Neural progenitor cell (in vitro differentiated cells): ENCODE data around the gene INPP4B. TPM values are rescaled to one million over a fixed set of nuclear protein-coding genes. Genes with fewer than 3 reads are reported as not detected.
A peak's percentile ranks its signal among the peaks of the same experiment; 100 is the strongest.

Experiments used
- DNase-seq: peaks from one replicate; pipeline ENCODE4 v3.0.0-alpha.2; 2016; ENCODE audit warnings: low spot score
- H2AFZ ChIP-seq: fragments of 200-600 bp; sonication (generic); replicated peaks from 2 replicates; pipeline ENCODE4 v1.6.1; 2016; ENCODE audit warnings: antibody characterized with exemption
- H3F3A ChIP-seq: fragments of 200-600 bp; sonication (generic); 2 replicates; pipeline ENCODE4 v1.6.1; 2016; ENCODE audit warnings: antibody characterized with exemption, low read depth
- H3K27ac ChIP-seq: fragments of 200-600 bp; sonication (generic); 2 replicates; pipeline ENCODE4 v1.5.1; 2016; ENCODE audit warnings: mild to moderate bottlenecking
- H3K27me3 ChIP-seq: fragments of 200-600 bp; sonication (generic); 2 replicates; pipeline ENCODE4 v1.6.1; 2016; ENCODE audit warnings: mild to moderate bottlenecking, moderate library complexity
- H3K36me3 ChIP-seq: fragments of 200-600 bp; sonication (generic); 2 replicates; pipeline ENCODE4 v1.5.1; 2016
- H3K4me1 ChIP-seq: fragments of 200-600 bp; sonication (generic); 2 replicates; pipeline ENCODE4 v1.6.1; 2016; ENCODE audit warnings: mixed run types
- H3K4me2 ChIP-seq: fragments of 200-600 bp; sonication (generic); 2 replicates; pipeline ENCODE4 v1.6.1; 2016
- H3K4me3 ChIP-seq: fragments of 200-600 bp; sonication (generic); 2 replicates; pipeline ENCODE4 v1.5.1; 2016
- H3K79me2 ChIP-seq: fragments of 200-600 bp; sonication (generic); 2 replicates; pipeline ENCODE4 v1.6.1; 2016; ENCODE audit warnings: low read depth
- H3K9ac ChIP-seq: fragments of 200-600 bp; sonication (generic); 2 replicates; pipeline ENCODE4 v1.6.1; 2016
- H3K9me3 ChIP-seq: fragments of 200-600 bp; sonication (generic); 2 replicates; pipeline ENCODE4 v1.5.1; 2016; ENCODE audit warnings: low read depth
- H4K20me1 ChIP-seq: fragments of 200-600 bp; sonication (generic); 2 replicates; pipeline ENCODE4 v1.6.1; 2016; ENCODE audit warnings: low read depth
- H3K27ac Mint-ChIP-seq: 3 replicates; pipeline ENCODE4 v1.8.0; 2021; ENCODE audit warnings: mixed read lengths
- H3K27me3 Mint-ChIP-seq: 2 replicates; pipeline ENCODE4 v1.8.0; 2022; ENCODE audit warnings: low read depth, mild to moderate bottlenecking, inconsistent platforms, moderate library complexity, mixed read lengths; ENCODE audit not compliant: insufficient read depth
- H3K36me3 Mint-ChIP-seq: 3 replicates; pipeline ENCODE4 v1.8.0; 2021; ENCODE audit warnings: mixed read lengths
- H3K4me1 Mint-ChIP-seq: 3 replicates; pipeline ENCODE4 v1.8.0; 2021; ENCODE audit warnings: mixed read lengths
- H3K4me3 Mint-ChIP-seq: 3 replicates; pipeline ENCODE4 v1.8.0; 2021; ENCODE audit warnings: mild to moderate bottlenecking, moderate library complexity, mixed read lengths
- H3K9me3 Mint-ChIP-seq: 3 replicates; pipeline ENCODE4 v1.8.0; 2020; ENCODE audit warnings: mixed read lengths
- EZH2 ChIP-seq: fragments of 200-600 bp; sonication (generic); IDR thresholded peaks from 2 replicates; pipeline ENCODE4 v1.6.1; 2017; ENCODE audit warnings: antibody characterized with exemption, mild to moderate bottlenecking, moderate library complexity
- EZH2phosphoT487 ChIP-seq: fragments of 200-600 bp; sonication (generic); IDR thresholded peaks from 2 replicates; pipeline ENCODE4 v1.6.1; 2017; ENCODE audit warnings: antibody characterized with exemption
- total RNA-seq: library from RNA; depleted of rRNA; stranded (reverse); fragments of >200 nt; gene quantifications from 2 replicates; pipeline ENCODE4 v1.2.3, GENCODE V29; 2015; ENCODE audit warnings: low replicate concordance
- TF ChIP-seq, protein P1 (sequence below): fragments of 200-600 bp; sonication (generic); IDR thresholded peaks from 2 replicates; pipeline ENCODE4 v1.5.1; 2017; ENCODE audit warnings: antibody characterized with exemption, mild to moderate bottlenecking

INPP4B gene
- total RNA-seq, 1 donor from 2014 or later, result 1.3 TPM

- Mint-ChIP-seq H3K4me1 (no peaks in the 10 kb centered on the region), H3K27ac (no peak overlapping the region), H3K9me3 (no peaks in the 10 kb centered on the region), H3K4me3 (no peak overlapping the region), H3K27me3 (no peaks in the 10 kb centered on the region), H3K36me3 (no peaks in the 10 kb centered on the region)
- Histone ChIP-seq H3K27me3 (no peaks in the 10 kb centered on the region), H3K27ac (no peak overlapping the region), H3K9ac (no peak overlapping the region), H3K4me3 (no peak overlapping the region), H3F3A (no peaks in the 10 kb centered on the region), H2AFZ (peak overlapping the region; percentile 17), H3K9me3 (no peaks in the 10 kb centered on the region), H4K20me1 (no peaks in the 10 kb centered on the region), H3K36me3 (no peaks in the 10 kb centered on the region), H3K4me2 (no peak overlapping the region), H3K4me1 (peaks cover 6% of the 10 kb centered on the region), H3K79me2 (no peaks in the 10 kb centered on the region)
- TF ChIP-seq, protein P1, sequence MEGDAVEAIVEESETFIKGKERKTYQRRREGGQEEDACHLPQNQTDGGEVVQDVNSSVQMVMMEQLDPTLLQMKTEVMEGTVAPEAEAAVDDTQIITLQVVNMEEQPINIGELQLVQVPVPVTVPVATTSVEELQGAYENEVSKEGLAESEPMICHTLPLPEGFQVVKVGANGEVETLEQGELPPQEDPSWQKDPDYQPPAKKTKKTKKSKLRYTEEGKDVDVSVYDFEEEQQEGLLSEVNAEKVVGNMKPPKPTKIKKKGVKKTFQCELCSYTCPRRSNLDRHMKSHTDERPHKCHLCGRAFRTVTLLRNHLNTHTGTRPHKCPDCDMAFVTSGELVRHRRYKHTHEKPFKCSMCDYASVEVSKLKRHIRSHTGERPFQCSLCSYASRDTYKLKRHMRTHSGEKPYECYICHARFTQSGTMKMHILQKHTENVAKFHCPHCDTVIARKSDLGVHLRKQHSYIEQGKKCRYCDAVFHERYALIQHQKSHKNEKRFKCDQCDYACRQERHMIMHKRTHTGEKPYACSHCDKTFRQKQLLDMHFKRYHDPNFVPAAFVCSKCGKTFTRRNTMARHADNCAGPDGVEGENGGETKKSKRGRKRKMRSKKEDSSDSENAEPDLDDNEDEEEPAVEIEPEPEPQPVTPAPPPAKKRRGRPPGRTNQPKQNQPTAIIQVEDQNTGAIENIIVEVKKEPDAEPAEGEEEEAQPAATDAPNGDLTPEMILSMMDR, result no peak
- TF ChIP-seq EZH2 (no peak), EZH2phosphoT487 (no peak)
- no peak for DNase-seq
Observed at GRCh38 chr4:142044271-142044670, 801.8 kb downstream of the INPP4B start.

DNA sequence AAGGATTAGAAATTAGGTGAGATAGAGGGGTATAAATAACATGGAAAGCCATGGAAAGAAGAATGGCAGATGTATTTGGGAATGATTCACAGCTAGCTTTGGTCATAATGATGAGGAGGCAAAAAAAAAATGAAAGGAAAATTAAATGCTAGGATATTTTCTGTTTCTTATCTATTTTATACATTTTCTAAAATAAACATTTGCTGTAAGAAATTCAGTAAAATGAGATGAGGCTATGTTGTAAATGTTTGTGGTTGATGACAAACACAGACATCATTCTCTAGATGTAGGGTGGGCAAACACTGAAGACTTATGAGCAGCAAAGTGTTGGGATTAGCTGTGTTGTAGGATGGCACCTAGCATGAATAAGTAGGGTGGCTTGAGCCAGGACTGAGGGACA, 802.6 kb downstream of the INPP4B start:
- H3K9ac ChIP-seq, result no peak overlapping the region
- no peaks in the 10 kb centered on the region for H3K36me3 ChIP-seq
- no peaks in the 10 kb centered on the region for H4K20me1 ChIP-seq
- H3K27ac Mint-ChIP-seq, result no peak overlapping the region
- H3K4me3 Mint-ChIP-seq, result no peak overlapping the region
- H3K27me3 ChIP-seq, result no peaks in the 10 kb centered on the region
- no peaks in the 10 kb centered on the region for H3K27me3 Mint-ChIP-seq
- no peaks in the 10 kb centered on the region for H3K9me3 ChIP-seq
- H3K9me3 Mint-ChIP-seq, result no peaks in the 10 kb centered on the region
- H3K4me1 Mint-ChIP-seq, result no peaks in the 10 kb centered on the region
- no peak overlapping the region for H3K4me2 ChIP-seq
- H3K79me2 ChIP-seq, result no peaks in the 10 kb centered on the region
- no peak for DNase-seq
- H3K27ac ChIP-seq, result no peak overlapping the region
- H3K4me3 ChIP-seq, result no peak overlapping the region
- TF ChIP-seq EZH2 (no peak), EZH2phosphoT487 (no peak)
- TF ChIP-seq, protein P1, result no peak
- peaks cover 6% of the 10 kb centered on the region for H3K4me1 ChIP-seq
- no peaks in the 10 kb centered on the region for H3F3A ChIP-seq
- no peaks in the 10 kb centered on the region for H3K36me3 Mint-ChIP-seq
- H2AFZ ChIP-seq, result no peak overlapping the region

GRCh38 chr4:142041788-142042187, 804.3 kb downstream of the INPP4B start:
- Histone ChIP-seq H2AFZ (no peak overlapping the region), H3K9me3 (no peaks in the 10 kb centered on the region), H3K36me3 (no peaks in the 10 kb centered on the region), H3K27me3 (no peaks in the 10 kb centered on the region), H3K9ac (no peak overlapping the region), H3F3A (no peaks in the 10 kb centered on the region), H3K79me2 (no peaks in the 10 kb centered on the region), H3K4me3 (no peak overlapping the region), H3K4me2 (no peak overlapping the region), H3K4me1 (no peaks in the 10 kb centered on the region), H4K20me1 (no peaks in the 10 kb centered on the region), H3K27ac (no peak overlapping the region)
- no peak overlapping the region for H3K27ac Mint-ChIP-seq
- DNase-seq, result no peak
- H3K4me3 Mint-ChIP-seq, result no peak overlapping the region
- no peaks in the 10 kb centered on the region for H3K9me3 Mint-ChIP-seq
- H3K36me3 Mint-ChIP-seq, result no peaks in the 10 kb centered on the region
- no peaks in the 10 kb centered on the region for H3K4me1 Mint-ChIP-seq
- no peaks in the 10 kb centered on the region for H3K27me3 Mint-ChIP-seq
- no peak for TF ChIP-seq EZH2
- TF ChIP-seq, protein P1, result no peak
- TF ChIP-seq EZH2phosphoT487, result no peak

GRCh38 chr4:142040043-142040442, 806.1 kb downstream of the INPP4B start:
- Histone ChIP-seq H3K27ac (no peak overlapping the region), H3K4me3 (no peak overlapping the region), H3K27me3 (no peaks in the 10 kb centered on the region), H3K9me3 (no peaks in the 10 kb centered on the region), H2AFZ (peak overlapping the region; percentile 5), H4K20me1 (no peaks in the 10 kb centered on the region), H3K4me2 (no peak overlapping the region), H3K36me3 (no peaks in the 10 kb centered on the region), H3F3A (no peaks in the 10 kb centered on the region), H3K9ac (no peak overlapping the region), H3K4me1 (no peaks in the 10 kb centered on the region), H3K79me2 (no peaks in the 10 kb centered on the region)
- TF ChIP-seq, protein P1, result peak; percentile 15
- no peak for TF ChIP-seq EZH2phosphoT487
- TF ChIP-seq EZH2, result no peak
- no peaks in the 10 kb centered on the region for H3K4me1 Mint-ChIP-seq
- no peaks in the 10 kb centered on the region for H3K9me3 Mint-ChIP-seq
- no peak overlapping the region for H3K4me3 Mint-ChIP-seq
- H3K27me3 Mint-ChIP-seq, result no peaks in the 10 kb centered on the region
- no peak overlapping the region for H3K27ac Mint-ChIP-seq
- H3K36me3 Mint-ChIP-seq, result no peaks in the 10 kb centered on the region
- peak; percentile 18 for DNase-seq
